ENCODE results near the gene ABCC2. TPM values are rescaled to one million over a fixed set of nuclear protein-coding genes. Genes with fewer than 3 reads are reported as not detected.
A peak's percentile ranks its signal among the peaks of the same experiment; 100 is the strongest.

The ABCC2 gene
- polyA plus RNA-seq, 1 donor (not counting 4 experiments of a cell fraction or from before 2014, with no cell fraction given) = 2.5 TPM

- Histone ChIP-seq H3K4me1 (ENCODE audit: control insufficient read depth, extremely low read depth, insufficient read depth, low read length) (peaks cover 5% of the 10 kb centered on the region), H3K4me2 (ENCODE audit: control insufficient read depth, extremely low read depth, insufficient read depth, low read depth, low read length) (no peak overlapping the region), H3K27me3 (ENCODE audit: control insufficient read depth, extremely low read depth, insufficient read depth, low read length) (no peaks in the 10 kb centered on the region), H3K9me1 (ENCODE audit: control insufficient read depth, extremely low read depth, insufficient read depth, low read length) (no peaks in the 10 kb centered on the region), H3K9me3 (ENCODE audit: control insufficient read depth, low read depth, low read length) (no peaks in the 10 kb centered on the region), H3K79me2 (ENCODE audit: control insufficient read depth, insufficient read depth, low read length) (no peaks in the 10 kb centered on the region), H2AFZ (ENCODE audit: control insufficient read depth, low read length) (no peak overlapping the region), H3K4me3 (ENCODE audit: control insufficient read depth in 2 of 3, extremely low read depth in 1 of 3, insufficient read depth in 2 of 3, low read depth in 1 of 3, low read length in 3 of 3) (no peak overlapping the region), H3K36me3 (ENCODE audit: control insufficient read depth in 2 of 2, extremely low read depth in 1 of 2, insufficient read depth in 2 of 2, low read length in 2 of 2) (peaks cover 0 to 5% of the 10 kb centered on the region in 2 experiments), H3K27ac (ENCODE audit: control insufficient read depth, insufficient read depth, low read length) (no peak overlapping the region), H4K20me1 (ENCODE audit: control insufficient read depth, extremely low read depth, insufficient read depth, low read length) (no peaks in the 10 kb centered on the region), H3K9ac (ENCODE audit: control insufficient read depth, extremely low read depth, insufficient read depth, low read length) (no peak overlapping the region)
- dilution Hi-C loops (cut with MboI; ENCODE audit: extremely low pct_ligation_motif_present, low sequenced_read_pairs) = no loop called here
- DNase-seq (ENCODE audit: low read depth, low spot score) (no peak), FAIRE-seq (no peak)
- TF ChIP-seq CTCF (optimal IDR thresholded peaks at IDR 0.05 in 1 of 3, IDR thresholded peaks at IDR 0.05 in 1 of 3, conservative IDR thresholded peaks at IDR 0.05 in 1 of 3; ENCODE audit: extremely low read depth in 1 of 3, insufficient read depth in 2 of 3, low read length in 3 of 3) (no peak), EZH2 (IDR thresholded peaks at IDR 0.05; ENCODE audit: low read length) (no peak)
Measured at GRCh38 chr10:99844433-99844955, 62.1 kb downstream of the ABCC2 start.

- H3K27me3 ChIP-seq (ENCODE audit: control insufficient read depth, extremely low read depth, insufficient read depth, low read length) = no peaks in the 10 kb centered on the region
- H3K9ac ChIP-seq (ENCODE audit: control insufficient read depth, extremely low read depth, insufficient read depth, low read length) = peak overlapping the region; percentile 41
- H3K4me2 ChIP-seq (ENCODE audit: control insufficient read depth, extremely low read depth, insufficient read depth, low read depth, low read length) = peak overlapping the region; percentile 84
- dilution Hi-C loops (cut with MboI; ENCODE audit: extremely low pct_ligation_motif_present, low sequenced_read_pairs) = no loop called here
- H3K4me3 ChIP-seq (ENCODE audit: control insufficient read depth in 2 of 3, extremely low read depth in 1 of 3, insufficient read depth in 2 of 3, low read depth in 1 of 3, low read length in 3 of 3) = peak overlapping the region in 2 of 3 experiments; percentile 35 to 42
- no peaks in the 10 kb centered on the region for H4K20me1 ChIP-seq (ENCODE audit: control insufficient read depth, extremely low read depth, insufficient read depth, low read length)
- DNase-seq (ENCODE audit: low read depth, low spot score) (peak; percentile 72), FAIRE-seq (peak; percentile 89)
- H3K9me1 ChIP-seq (ENCODE audit: control insufficient read depth, extremely low read depth, insufficient read depth, low read length) = no peaks in the 10 kb centered on the region
- no peaks in the 10 kb centered on the region for H3K9me3 ChIP-seq (ENCODE audit: control insufficient read depth, low read depth, low read length)
- H3K27ac ChIP-seq (ENCODE audit: control insufficient read depth, insufficient read depth, low read length) = no peak overlapping the region
- no peaks in the 10 kb centered on the region for H3K79me2 ChIP-seq (ENCODE audit: control insufficient read depth, insufficient read depth, low read length)
- peak overlapping the region; percentile 85 for H2AFZ ChIP-seq (ENCODE audit: control insufficient read depth, low read length)
- TF ChIP-seq EZH2 (IDR thresholded peaks at IDR 0.05; ENCODE audit: low read length) (no peak), CTCF (optimal IDR thresholded peaks at IDR 0.05 in 1 of 3, IDR thresholded peaks at IDR 0.05 in 1 of 3, conservative IDR thresholded peaks at IDR 0.05 in 1 of 3; ENCODE audit: extremely low read depth in 1 of 3, insufficient read depth in 2 of 3, low read length in 3 of 3) (peak; percentile 72 to 92 (median 89))
- H3K36me3 ChIP-seq (ENCODE audit: control insufficient read depth in 2 of 2, extremely low read depth in 1 of 2, insufficient read depth in 2 of 2, low read length in 2 of 2) = peaks cover 0 to 5% of the 10 kb centered on the region in 2 experiments
- peaks cover 5% of the 10 kb centered on the region for H3K4me1 ChIP-seq (ENCODE audit: control insufficient read depth, extremely low read depth, insufficient read depth, low read length)
Measured at GRCh38 chr10:99845837-99846382, 63.5 kb downstream of the ABCC2 start.

All from keratinocyte (primary cell).